Sciatic nerve (tissue), 2 donors: ENCODE results near the gene RPRD2. TPM values are rescaled to one million over a fixed set of nuclear protein-coding genes. Genes with fewer than 3 reads are reported as not detected.
A peak's percentile ranks its signal among the peaks of the same experiment; 100 is the strongest.

Source experiments
- ATAC-seq: fragments of 200-7000 bp; cut with Tn5 transposase; one replicate; pipeline ENCODE4 v1.9.1; 2020; ENCODE audit warnings: mild to moderate bottlenecking, moderate library complexity
- DNase-seq: peaks from one replicate; pipeline ENCODE4 v3.0.0-alpha.2; 2020; ENCODE audit warnings: low spot score
- intact Hi-C: fragments of 100-400 bp; cut with DNase I; formaldehyde crosslinking; loops from one replicate; pipeline ENCODE4 v1.14.2; 2022
- microRNA-seq: library from miRNA; unstranded; fragments of <30 nt; microRNA quantifications from one replicate; pipeline ENCODE4 v1.2.0, GENCODE V29; 2020
- total RNA-seq: library from RNA; stranded (reverse); fragmentation: NEBNext Ultra II Directional; extraction: Animal tissue kit (Norgen Biotek cat#: 25700); gene quantifications from one replicate; pipeline ENCODE4 v1.2.1, GENCODE V29; 2021
- donor health status: DM: no; HTN: no; CAD: no.
- donor health status: DM: no; HTN: no; CAD: no.

The RPRD2 gene
- total RNA-seq, 1 donor from 2014 or later: 42.8 TPM

- no peak for DNase-seq
- intact Hi-C loops: no loop called here
- peak; percentile 90 for ATAC-seq
Observed at GRCh38 chr1:150507912-150508864, 144.2 kb downstream of the RPRD2 start, which contains the start of gene ECM1. TSS of gene ECM1 (plus strand) at chr1:150508109. CDS start at chr1:150508210, 101 bp downstream.

- ATAC-seq (no peak), DNase-seq (no peak)
- intact Hi-C loops: no loop called here
Observed at GRCh38 chr1:150508982-150509381, 145.0 kb downstream of the RPRD2 start.

DNA sequence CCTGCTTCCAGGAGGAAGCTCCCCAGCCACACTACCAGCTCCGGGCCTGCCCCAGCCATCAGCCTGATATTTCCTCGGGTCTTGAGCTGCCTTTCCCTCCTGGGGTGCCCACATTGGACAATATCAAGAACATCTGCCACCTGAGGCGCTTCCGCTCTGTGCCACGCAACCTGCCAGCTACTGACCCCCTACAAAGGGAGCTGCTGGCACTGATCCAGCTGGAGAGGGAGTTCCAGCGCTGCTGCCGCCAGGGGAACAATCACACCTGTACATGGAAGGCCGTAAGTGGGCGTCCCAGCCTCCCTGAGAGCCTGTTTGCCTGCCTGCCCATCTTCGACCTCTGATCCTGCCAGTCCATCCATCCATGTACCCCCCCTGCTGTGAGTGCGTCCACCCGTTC, 147.6 kb downstream of the RPRD2 start:
- intact Hi-C loops: no loop called here
- DNase-seq: no peak
- no peak for ATAC-seq

GRCh38 chr1:150511985-150512660, 148.2 kb downstream of the RPRD2 start:
- ATAC-seq (no peak), DNase-seq (no peak)
- intact Hi-C loops: no loop called here

GRCh38 chr1:150512846-150513245, 148.9 kb downstream of the RPRD2 start:
- ATAC-seq (no peak), DNase-seq (no peak)
- intact Hi-C loops: no loop called here

GRCh38 chr1:150513351-150513791, 149.4 kb downstream of the RPRD2 start:
- no peak for ATAC-seq
- intact Hi-C loops: no loop called here
- no peak for DNase-seq

- ATAC-seq (no peak), DNase-seq (no peak)
- intact Hi-C loops: no loop called here
Observed at GRCh38 chr1:150514260-150514659, 150.3 kb downstream of the RPRD2 start.

GRCh38 chr1:150514913-150515327, 151.0 kb downstream of the RPRD2 start:
- DNase-seq: no peak
- ATAC-seq: peak; percentile 1
- intact Hi-C loops: no loop called here

DNA sequence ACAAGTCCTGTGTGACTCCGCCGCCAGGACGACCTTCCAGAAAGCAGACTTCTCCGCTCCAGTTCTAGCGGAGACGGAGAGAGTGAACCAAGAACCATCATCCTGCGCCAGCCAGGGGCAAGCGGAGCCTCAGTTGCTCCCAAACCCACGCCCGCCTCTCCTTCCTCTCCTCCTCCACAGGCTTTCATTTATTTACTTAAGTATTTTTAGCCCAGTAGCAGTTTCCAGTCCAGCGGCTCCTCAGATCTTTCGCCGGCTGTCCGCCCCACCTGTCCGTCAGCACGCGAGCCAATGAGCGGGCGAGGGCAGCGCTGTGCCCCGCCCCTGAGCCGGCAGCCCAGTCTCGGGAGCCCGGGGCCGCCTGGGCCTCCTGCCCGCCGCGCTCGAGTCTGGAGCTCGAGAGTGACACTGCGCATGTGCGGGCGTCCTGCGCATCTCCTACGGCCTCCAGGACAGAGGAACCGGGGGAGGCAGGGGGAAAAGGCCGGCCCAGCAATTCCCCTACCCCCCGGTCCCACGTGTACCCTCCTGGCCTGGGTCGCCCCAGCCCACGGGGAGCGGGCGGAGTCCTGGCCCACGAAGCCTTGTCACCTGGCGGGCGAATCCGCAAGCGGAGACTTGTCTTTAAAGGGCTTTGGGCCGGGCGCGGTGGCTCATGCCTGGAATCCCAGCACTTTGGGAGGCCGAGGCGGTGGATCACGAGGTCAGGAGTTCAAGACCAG, 151.5 kb downstream of the RPRD2 start, which contains the start of gene FALEC:
Gene FALEC, plus strand, starts transcription at position 425 of the 722 bp plus-strand sequence.
- peak; percentile 98 for ATAC-seq
- intact Hi-C loops: no loop called here
- peak; percentile 96 for DNase-seq

DNA sequence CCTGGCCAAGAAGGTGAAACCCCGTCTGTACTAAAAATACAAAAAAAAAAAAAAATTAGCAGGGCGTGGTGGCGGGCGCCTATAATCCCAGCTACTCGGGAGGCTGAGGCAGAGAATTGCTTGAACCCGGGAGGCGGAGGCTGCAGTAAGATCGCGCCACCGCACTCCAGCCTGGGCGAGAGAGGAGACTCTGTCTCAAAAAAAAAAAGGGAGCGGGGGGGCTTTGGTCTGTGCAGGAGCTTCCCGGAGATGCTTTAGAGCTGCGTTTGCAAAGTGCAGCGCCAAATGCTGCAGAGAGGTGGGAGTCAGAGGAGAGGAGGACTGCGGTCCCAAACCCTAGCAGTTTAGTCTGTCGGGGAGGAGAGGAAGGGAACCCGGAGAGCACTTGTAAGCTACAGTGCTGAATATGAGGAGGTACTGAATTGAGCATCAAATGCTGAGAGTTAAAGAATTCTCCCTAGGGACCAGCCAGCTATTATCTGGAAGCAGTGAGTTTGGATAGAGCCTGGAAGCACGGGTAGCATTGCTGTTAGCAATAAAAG, 152.2 kb downstream of the RPRD2 start:
- peak; percentile 38 for ATAC-seq
- DNase-seq: no peak
- intact Hi-C loops: no loop called here

GRCh38 chr1:150516616-150517015, 152.7 kb downstream of the RPRD2 start:
- ATAC-seq: no peak
- DNase-seq: no peak
- intact Hi-C loops: no loop called here

- DNase-seq (no peak), ATAC-seq (no peak)
- intact Hi-C loops: no loop called here
Observed at GRCh38 chr1:150521196-150521968, 157.4 kb downstream of the RPRD2 start.

DNA sequence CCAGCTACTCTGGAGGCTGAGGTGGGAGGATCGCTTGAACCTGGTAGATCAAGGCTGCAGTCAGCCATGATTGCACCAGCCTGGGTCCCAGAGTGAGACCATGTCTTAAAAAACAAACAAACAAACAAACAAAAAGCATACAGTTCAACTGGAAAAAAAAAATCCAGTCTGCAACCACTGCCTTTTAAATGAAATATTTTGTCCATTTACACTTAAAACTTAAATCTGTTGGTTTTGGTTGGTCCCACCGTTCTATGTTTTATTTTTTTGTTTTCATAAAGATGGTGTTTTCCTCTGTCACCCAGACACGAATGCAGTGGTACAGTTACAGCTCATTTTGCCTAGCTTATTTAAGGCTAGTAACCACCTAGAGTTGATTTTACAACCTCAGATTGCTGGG, 161.4 kb downstream of the RPRD2 start:
- DNase-seq (no peak), ATAC-seq (no peak)
- intact Hi-C loops: no loop called here

Small RNA genes within 50 kb of the gene (microRNA-seq; reads per million reads assigned to microRNA genes)
- not detected for gene MIR6878

Other genes starting within 250 kb of the RPRD2 start
- gene PLEKHO1, start 214.2 kb upstream of the RPRD2 start, total RNA-seq: 53.4 TPM
- 40.6 TPM for gene ANP32E, start 128.0 kb upstream of the RPRD2 start, total RNA-seq
- 0.71 TPM for gene CA14, start 106.4 kb upstream of the RPRD2 start, total RNA-seq
- 87.4 TPM for gene APH1A, start 95.1 kb upstream of the RPRD2 start, total RNA-seq
- gene C1orf54, start 91.4 kb upstream of the RPRD2 start, total RNA-seq: 9.2 TPM
- gene CIART, start 81.6 kb upstream of the RPRD2 start, total RNA-seq: 5.7 TPM
- 52.7 TPM for gene MRPS21, start 70.3 kb upstream of the RPRD2 start, total RNA-seq
- gene PRPF3, start 42.6 kb upstream of the RPRD2 start, total RNA-seq: 88.2 TPM
- 22.4 TPM for gene TARS2, start 123.3 kb downstream of the RPRD2 start, total RNA-seq
- 19.7 TPM for gene ECM1, start 144.0 kb downstream of the RPRD2 start, total RNA-seq
- not detected for gene FALEC, start 151.6 kb downstream of the RPRD2 start, total RNA-seq
- gene ADAMTSL4, start 185.3 kb downstream of the RPRD2 start, total RNA-seq: 70.2 TPM
- 214 TPM for gene MCL1, start 215.5 kb downstream of the RPRD2 start, total RNA-seq